Aorta (tissue), 5 donors: ENCODE data around the gene OR1D5. TPM values are rescaled to one million over a fixed set of nuclear protein-coding genes. Genes with fewer than 3 reads are reported as not detected.
"Not testable (repeated sequence)": the region's sequence is repeated elsewhere in the genome, so short reads cannot be mapped to it uniquely, and the experiment has no call there.

Source experiments
- ATAC-seq: fragments of 200-7000 bp; cut with Tn5 transposase; one replicate; pipeline ENCODE4 v1.9.1; 2022; ENCODE audit warnings: moderate library complexity; ENCODE audit not compliant: low FRiP score
- DNase-seq, 2 donors: peaks; one replicate each; pipeline ENCODE4 v3.0.0-alpha.2; 2020
- H3K27ac ChIP-seq, 2 donors: one replicate each; pipeline ENCODE4 v1.5.1; 2013; ENCODE audit warnings: low read length in 2 of 2, mild to moderate bottlenecking in 2 of 2, moderate library complexity in 2 of 2, control low read depth in 1 of 2, inconsistent platforms in 1 of 2, low read depth in 1 of 2
- H3K27me3 ChIP-seq, 2 donors: one replicate each; pipeline ENCODE4 v1.6.1; 2013; ENCODE audit warnings: control low read depth in 1 of 2, low read length in 1 of 2, mild to moderate bottlenecking in 1 of 2, moderate library complexity in 1 of 2; ENCODE audit not compliant: insufficient read depth in 2 of 2, control insufficient read depth in 1 of 2
- H3K36me3 ChIP-seq, 2 donors: one replicate each; pipeline ENCODE4 v1.6.1; 2013; ENCODE audit warnings: control low read depth in 1 of 2, low read length in 1 of 2, mild to moderate bottlenecking in 1 of 2; ENCODE audit not compliant: insufficient read depth in 2 of 2, control insufficient read depth in 1 of 2
- H3K4me1 ChIP-seq, 2 donors: one replicate each; pipeline ENCODE4 v1.6.1; 2013; ENCODE audit warnings: low read length in 2 of 2, control low read depth in 1 of 2, mild to moderate bottlenecking in 1 of 2, moderate library complexity in 1 of 2; ENCODE audit not compliant: insufficient read depth in 2 of 2, control insufficient read depth in 1 of 2
- H3K4me3 ChIP-seq, 2 donors: one replicate each; pipeline ENCODE4 v1.5.1; 2013; ENCODE audit warnings: low read length in 2 of 2, control low read depth in 1 of 2, mild to moderate bottlenecking in 1 of 2
- H3K9me3 ChIP-seq: one replicate; pipeline ENCODE4 v1.6.1; 2013; ENCODE audit warnings: mild to moderate bottlenecking, low read length; ENCODE audit not compliant: control insufficient read depth
- WGBS, 2 donors: extraction: QIAGEN DNeasy Blood & Tissue Kit; methylation state at CpG; one replicate each; pipeline ENCODE4 v1.1.7; 2013; 5-methylcytosine and 5-hydroxymethylcytosine counted together
- intact Hi-C, 2 donors: fragments of 100-400 bp; cut with DNase I; formaldehyde crosslinking; loops; one replicate each; pipeline versions ENCODE4 v1.14.2 to v1.15.0; 2022
- long read RNA-seq, 2 donors: library from polyadenylated mRNA; unstranded; transcript quantifications; one replicate each; pipeline ENCODE4 v2.0.0, GENCODE V29; 2020 to 2021
- polyA plus RNA-seq, 2 donors: library from polyadenylated mRNA; stranded (reverse); fragments of 200-250 nt; gene quantifications; one replicate each; pipeline ENCODE4 v1.2.3, GENCODE V29; 2013
- total RNA-seq, 2 donors: library from RNA; stranded (reverse); fragmentation: NEBNext Ultra II Directional; extraction: Animal tissue kit (Norgen Biotek cat#: 25700); gene quantifications; one replicate each; pipeline ENCODE4 v1.2.1, GENCODE V29; 2021
- donor health status: healthy with polysubstance abuse.
- donor health status: Bipolar disorder and iron deficiency.
- donor health status: DM: no; HTN: no; CAD: no.
- donor health status: DM: no; HTN: no; CAD: no.
- donor health status: DM: yes; HTN: yes; CAD: no.

The OR1D5 gene
- total RNA-seq (not detected), polyA plus RNA-seq (not detected)
- long read RNA-seq, donor 1 = 0 reads
- long read RNA-seq, donor 2 = 0 reads

- intact Hi-C loops, DNase-seq, H3K27ac ChIP-seq, H3K27me3 ChIP-seq, ATAC-seq, H3K36me3 ChIP-seq, H3K4me1 ChIP-seq, H3K9me3 ChIP-seq, H3K4me3 ChIP-seq: not testable (repeated sequence)
- WGBS, 2 donors = 68 to 83% methylated on average over 1 of the region's 2 CpGs
These were observed at the start of gene OR1D5 for GRCh38 chr17:3063507-3063906. TSS of gene OR1D5 (minus strand) at chr17:3063607. CDS start at chr17:3063607, 0 bp downstream.

- 59 to 62% methylated on average over 3 of the region's 3 CpGs for WGBS, 2 donors
- Histone ChIP-seq H3K4me1 (no peaks in the 10 kb centered on the region), H3K9me3 (peaks cover 5% of the 10 kb centered on the region), H3K27me3 (peaks cover 0 to 1% of the 10 kb centered on the region in 2 donors), H3K36me3 (no peaks in the 10 kb centered on the region), H3K4me3 (no peak within 1 kb of the TSS), H3K27ac (no peak within 1 kb of the TSS)
- DNase-seq (no peak), ATAC-seq (no peak)
- intact Hi-C loops = no loop called here
These were observed 40.9 kb upstream of the OR1D5 start, which contains the start of gene OR1D2 for GRCh38 chr17:3104322-3104721. TSS of gene OR1D2 (minus strand) at chr17:3104422. CDS start at chr17:3092996, 11,426 bp downstream.

- H3K36me3 ChIP-seq, ATAC-seq, H3K4me1 ChIP-seq, H3K27me3 ChIP-seq, H3K4me3 ChIP-seq, intact Hi-C loops, H3K9me3 ChIP-seq, DNase-seq, H3K27ac ChIP-seq: not testable (repeated sequence)
- WGBS, 2 donors = 69 to 78% methylated on average over 4 of the region's 4 CpGs
These were observed 10.4 kb upstream of the OR1D5 start for GRCh38 chr17:3073850-3074249.

- ATAC-seq, H3K36me3 ChIP-seq, intact Hi-C loops, DNase-seq, H3K27me3 ChIP-seq, H3K4me1 ChIP-seq, H3K9me3 ChIP-seq, H3K4me3 ChIP-seq, H3K27ac ChIP-seq: not testable (repeated sequence)
- WGBS, 2 donors = no CpG with 5 or more reads among the region's 1 CpG
These were observed 1.8 kb upstream of the OR1D5 start for GRCh38 chr17:3065192-3065591.

- H3K27me3 ChIP-seq, H3K4me1 ChIP-seq, ATAC-seq, intact Hi-C loops, H3K4me3 ChIP-seq, H3K9me3 ChIP-seq, H3K36me3 ChIP-seq, H3K27ac ChIP-seq: not testable (repeated sequence)
- 81 to 86% methylated on average over 8 of the region's 8 CpGs for WGBS, 2 donors
- peak in 1 of 2 donors; percentile 56 for DNase-seq
These were observed 506 bp downstream of the OR1D5 start for GRCh38 chr17:3062824-3063377.

GRCh38 chr17:3054868-3055267 lies 8.5 kb downstream of the OR1D5 start:
- ATAC-seq, H3K9me3 ChIP-seq, intact Hi-C loops, H3K27me3 ChIP-seq, H3K4me1 ChIP-seq, H3K27ac ChIP-seq, H3K4me3 ChIP-seq, H3K36me3 ChIP-seq, DNase-seq: not testable (repeated sequence)
- WGBS, 2 donors = 82 to 94% methylated on average over 1 of the region's 2 CpGs

GRCh38 chr17:3049705-3050295 lies 13.6 kb downstream of the OR1D5 start:
- 86 to 88% methylated on average over 8 of the region's 8 CpGs for WGBS, 2 donors
- intact Hi-C loops = no loop called here
- Histone ChIP-seq H3K4me3 (no peak overlapping the region), H3K36me3 (no peaks in the 10 kb centered on the region), H3K9me3 (no peaks in the 10 kb centered on the region), H3K4me1 (no peaks in the 10 kb centered on the region), H3K27me3 (no peaks in the 10 kb centered on the region), H3K27ac (no peak overlapping the region)
- ATAC-seq = no peak
- DNase-seq = peak in 1 of 2 donors; percentile 47

- Histone ChIP-seq H3K4me3 (peak overlapping the region; percentile 1 to 56), H3K27ac (no peak overlapping the region), H3K36me3 (no peaks in the 10 kb centered on the region), H3K27me3 (no peaks in the 10 kb centered on the region), H3K9me3 (peaks cover 3% of the 10 kb centered on the region), H3K4me1 (no peaks in the 10 kb centered on the region)
- 0 to 1% methylated on average over 50 of the region's 50 CpGs for WGBS, 2 donors
- peak; percentile 96 to 97 for DNase-seq
- intact Hi-C loops = no loop called here
- peak; percentile 98 for ATAC-seq
These were observed 14.5 kb downstream of the OR1D5 start for GRCh38 chr17:3048727-3049471.
